Pancreas (tissue), 10 donors: ENCODE measurements around the gene NLN. TPM values are rescaled to one million over a fixed set of nuclear protein-coding genes. Genes with fewer than 3 reads are reported as not detected.
A peak's percentile ranks its signal among the peaks of the same experiment; 100 is the strongest.

Source experiments
- ATAC-seq, 4 donors: fragments of 200-7000 bp; cut with Tn5 transposase; one replicate each; pipeline versions ENCODE4 v1.8.0 to v1.9.1; 2020; ENCODE audit warnings: mild to moderate bottlenecking in 4 of 4, moderate library complexity in 4 of 4
- DNase-seq, 6 donors: peaks; one replicate each; pipeline ENCODE4 v3.0.0-alpha.2; 2020
- FAIRE-seq: peaks from 2 replicates; lab custom pipeline; 2012; peaks lifted over from hg19 to GRCh38; lab: Jason Lieb, UNC
- H3K27ac ChIP-seq, 4 donors: fragments of 200-600 bp; sonication (generic); 1 replicate in 3 of 4; 2 replicates in 1 of 4; pipeline versions ENCODE4 v1.5.0 to v1.8.0; 2020
- H3K27me3 ChIP-seq, 4 donors: fragments of 200-600 bp; one replicate each; pipeline ENCODE4 v1.8.0; 2021
- H3K36me3 ChIP-seq, 3 donors: fragments of 200-600 bp; sonication (generic) in 1 of 3; one replicate each; pipeline versions ENCODE4 v1.5.0 to v1.8.0; 2020 to 2021
- H3K4me1 ChIP-seq, 3 donors: fragments of 200-600 bp; one replicate each; pipeline ENCODE4 v1.8.0; 2021
- H3K4me3 ChIP-seq, 4 donors: fragments of 200-600 bp; sonication (generic) in 2 of 4; one replicate each; pipeline versions ENCODE4 v1.5.0 to v1.8.0; 2020 to 2021
- H3K9me3 ChIP-seq, 4 donors: fragments of 200-600 bp; one replicate each; pipeline ENCODE4 v1.8.0; 2021
- WGBS, 2 donors: extraction: QIAGEN DNeasy Blood & Tissue Kit; methylation state at CpG; one replicate each; pipeline ENCODE4 v1.1.7; 2013; 5-methylcytosine and 5-hydroxymethylcytosine counted together
- intact Hi-C, 3 donors: fragments of 100-400 bp; cut with DNase I; formaldehyde crosslinking; loops; one replicate each; pipeline versions ENCODE4 v1.11.1 to v1.14.2; 2022
- polyA plus RNA-seq, 2 donors: library from polyadenylated mRNA; stranded (reverse); fragments of 200-250 nt; gene quantifications; one replicate each; pipeline ENCODE4 v1.2.3, GENCODE V29; 2013
- total RNA-seq, 6 donors: library from RNA; stranded (reverse); fragmentation: NEBNext Ultra II Directional in 4 of 6; extraction: Animal tissue kit (Norgen Biotek cat#: 25700) in 4 of 6; gene quantifications; one replicate each; pipeline versions ENCODE4 v1.2.1 to v1.2.4, GENCODE V29; 2021 to 2023
- TF ChIP-seq, protein P1 (sequence below), 4 donors: fragments of 200-600 bp; sonication (generic) in 3 of 4; IDR thresholded peaks; one replicate each; pipeline versions ENCODE4 v1.5.0 to v1.8.0; 2021; ENCODE audit warnings: antibody characterized with exemption in 4 of 4
- donor health status: healthy with polysubstance abuse.
- donor health status: DM: no; HTN: no; CAD: no; lungs with moderate emphysema.
- donor health status: DM: no; HTN: no; CAD: no.
- donor health status: control.
- donor health status: control.
- donor health status: Bipolar disorder and iron deficiency.
- donor health status: DM: yes; HTN: yes; CAD: no.
- donor health status: DM: no; HTN: no; CAD: no.
- donor health status: DM: no; HTN: no; CAD: no.
- donor health status: DM: yes; HTN: yes; CAD: no.

The NLN gene
- total and polyA plus RNA-seq, 8 donors, result 1.8 to 15.0 (median 8.0) TPM

DNA sequence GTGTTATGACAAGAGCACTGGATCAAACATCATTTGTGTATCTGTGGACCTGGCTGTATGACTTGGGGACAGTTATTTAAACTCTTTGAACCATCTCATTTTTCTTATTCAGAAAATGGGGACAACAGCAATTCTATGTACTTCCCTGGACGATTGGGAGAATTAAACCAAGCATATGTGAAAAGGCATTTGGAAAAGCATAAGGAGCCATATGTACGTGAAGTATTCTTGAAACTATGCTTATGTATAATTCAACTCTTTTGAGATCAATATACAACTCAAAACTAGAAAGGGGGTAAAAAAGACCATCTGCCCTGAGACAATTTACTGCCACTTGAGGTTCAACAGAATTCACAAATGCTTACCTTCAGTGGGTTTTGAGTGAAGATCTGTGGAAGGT lies 75.5 kb downstream of the NLN start:
- TF ChIP-seq, protein P1, sequence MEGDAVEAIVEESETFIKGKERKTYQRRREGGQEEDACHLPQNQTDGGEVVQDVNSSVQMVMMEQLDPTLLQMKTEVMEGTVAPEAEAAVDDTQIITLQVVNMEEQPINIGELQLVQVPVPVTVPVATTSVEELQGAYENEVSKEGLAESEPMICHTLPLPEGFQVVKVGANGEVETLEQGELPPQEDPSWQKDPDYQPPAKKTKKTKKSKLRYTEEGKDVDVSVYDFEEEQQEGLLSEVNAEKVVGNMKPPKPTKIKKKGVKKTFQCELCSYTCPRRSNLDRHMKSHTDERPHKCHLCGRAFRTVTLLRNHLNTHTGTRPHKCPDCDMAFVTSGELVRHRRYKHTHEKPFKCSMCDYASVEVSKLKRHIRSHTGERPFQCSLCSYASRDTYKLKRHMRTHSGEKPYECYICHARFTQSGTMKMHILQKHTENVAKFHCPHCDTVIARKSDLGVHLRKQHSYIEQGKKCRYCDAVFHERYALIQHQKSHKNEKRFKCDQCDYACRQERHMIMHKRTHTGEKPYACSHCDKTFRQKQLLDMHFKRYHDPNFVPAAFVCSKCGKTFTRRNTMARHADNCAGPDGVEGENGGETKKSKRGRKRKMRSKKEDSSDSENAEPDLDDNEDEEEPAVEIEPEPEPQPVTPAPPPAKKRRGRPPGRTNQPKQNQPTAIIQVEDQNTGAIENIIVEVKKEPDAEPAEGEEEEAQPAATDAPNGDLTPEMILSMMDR (IDR thresholded peaks at IDR 0.05), result no peak
- no peak for DNase-seq
- FAIRE-seq, result no peak
- intact Hi-C loops, result no loop called here
- Histone ChIP-seq H3K27ac (no peak overlapping the region), H3K36me3 (no peaks in the 10 kb centered on the region), H3K4me1 (no peaks in the 10 kb centered on the region), H3K27me3 (no peaks in the 10 kb centered on the region), H3K4me3 (no peak overlapping the region), H3K9me3 (no peaks in the 10 kb centered on the region)
- WGBS, 2 donors, result 81% methylated on average over 2 of the region's 2 CpGs
- no peak for ATAC-seq

- 95 to 100% methylated on average over 1 of the region's 1 CpG for WGBS, 2 donors
- H3K27me3 ChIP-seq, result no peaks in the 10 kb centered on the region
- intact Hi-C loops, result no loop called here
- no peaks in the 10 kb centered on the region for H3K36me3 ChIP-seq
- no peaks in the 10 kb centered on the region for H3K9me3 ChIP-seq
- H3K27ac ChIP-seq, result no peak overlapping the region
- TF ChIP-seq, protein P1 (IDR thresholded peaks at IDR 0.05), result no peak
- ATAC-seq, result no peak
- no peak for DNase-seq
- no peak for FAIRE-seq
- H3K4me1 ChIP-seq, result no peaks in the 10 kb centered on the region
- H3K4me3 ChIP-seq, result no peak overlapping the region
Observed at GRCh38 chr5:65799857-65800256, 77.9 kb downstream of the NLN start.

- H3K4me3 ChIP-seq, result no peak overlapping the region
- ATAC-seq, result no peak
- H3K4me1 ChIP-seq, result no peaks in the 10 kb centered on the region
- H3K36me3 ChIP-seq, result no peaks in the 10 kb centered on the region
- no peak for FAIRE-seq
- WGBS, 2 donors, result 92 to 95% methylated on average over 3 of the region's 3 CpGs
- DNase-seq, result no peak
- TF ChIP-seq, protein P1 (IDR thresholded peaks at IDR 0.05), result no peak
- no peak overlapping the region for H3K27ac ChIP-seq
- intact Hi-C loops, result no loop called here
- H3K27me3 ChIP-seq, result no peaks in the 10 kb centered on the region
- H3K9me3 ChIP-seq, result no peaks in the 10 kb centered on the region
Observed at GRCh38 chr5:65800775-65801174, 78.8 kb downstream of the NLN start.

- FAIRE-seq (no peak), DNase-seq (no peak), ATAC-seq (no peak)
- no peaks in the 10 kb centered on the region for H3K9me3 ChIP-seq
- H3K27me3 ChIP-seq, result no peaks in the 10 kb centered on the region
- H3K36me3 ChIP-seq, result no peaks in the 10 kb centered on the region
- H3K4me3 ChIP-seq, result no peak overlapping the region
- intact Hi-C loops, result no loop called here
- H3K27ac ChIP-seq, result no peak overlapping the region
- TF ChIP-seq, protein P1 (IDR thresholded peaks at IDR 0.05), result no peak
- WGBS, 2 donors, result 83 to 91% methylated on average over 3 of the region's 3 CpGs
- H3K4me1 ChIP-seq, result no peaks in the 10 kb centered on the region
Observed at GRCh38 chr5:65801352-65801783, 79.4 kb downstream of the NLN start.

DNA sequence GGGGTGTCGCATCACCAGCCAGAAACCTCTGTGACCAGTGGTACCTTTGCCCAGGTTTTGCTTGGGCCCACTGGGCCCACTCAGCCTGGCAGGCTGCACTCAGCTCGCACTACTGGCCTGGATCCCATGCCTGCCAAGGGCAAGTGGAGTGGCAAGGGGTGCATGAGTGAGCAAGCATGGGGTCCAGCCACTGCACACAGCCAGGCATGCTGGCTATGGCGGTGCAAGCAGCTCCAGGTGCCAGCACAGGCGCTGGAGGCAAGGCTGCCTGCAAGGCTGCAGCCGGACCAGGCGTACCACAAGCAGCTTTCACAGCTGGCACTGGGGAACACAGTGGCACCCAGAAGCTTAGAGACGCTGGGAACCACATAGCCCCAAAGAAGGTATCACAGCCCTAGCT lies 80.1 kb downstream of the NLN start:
- H3K4me3 ChIP-seq, result no peak overlapping the region
- intact Hi-C loops, result no loop called here
- TF ChIP-seq, protein P1 (IDR thresholded peaks at IDR 0.05), result no peak
- ATAC-seq (no peak), FAIRE-seq (no peak), DNase-seq (peak in 1 of 6 donors; percentile 43)
- no peaks in the 10 kb centered on the region for H3K36me3 ChIP-seq
- H3K9me3 ChIP-seq, result no peaks in the 10 kb centered on the region
- WGBS, 2 donors, result 97 to 99% methylated on average over 7 of the region's 7 CpGs
- no peak overlapping the region for H3K27ac ChIP-seq
- H3K27me3 ChIP-seq, result no peaks in the 10 kb centered on the region
- H3K4me1 ChIP-seq, result no peaks in the 10 kb centered on the region
